ENCODE results near the gene SLC44A2. TPM values are rescaled to one million over a fixed set of nuclear protein-coding genes. Genes with fewer than 3 reads are reported as not detected.

The SLC44A2 gene
- total and polyA plus RNA-seq, 2 of the 13 experiments (the other 11 are each of a cell fraction or from before 2014, with no cell fraction given): 2.4 to 5.6 TPM

DNA sequence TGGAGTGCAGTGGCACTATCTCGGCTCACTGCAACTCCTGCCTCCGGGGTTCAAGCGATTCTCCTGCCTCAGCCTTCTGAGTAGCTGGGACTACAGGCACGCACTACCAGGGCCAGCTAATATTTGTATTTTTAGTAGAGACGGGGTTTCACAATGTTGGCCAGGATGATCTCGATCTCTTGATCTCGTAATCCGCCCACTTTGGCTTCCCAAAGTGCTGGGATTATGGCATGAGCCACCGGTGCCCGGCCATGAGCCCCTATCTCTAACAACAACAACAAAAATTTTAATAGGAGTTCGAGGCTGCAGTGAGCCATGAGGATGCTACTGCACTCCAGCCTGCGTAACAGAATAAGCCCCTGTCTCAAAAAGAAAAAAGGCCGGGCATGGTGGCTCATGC lies 43.3 kb upstream of the SLC44A2 start:
- POLR2A ChIA-PET: interaction anchor here (1.3 to 3.2 kb wide), 5 partner anchors 63 to 118 kb away, joined by 3 to 20 read pairs (median 6); no protein-coding TSS in a partner anchor
- no peaks in the 10 kb centered on the region for H3K9me3 ChIP-seq (ENCODE audit: low read length)
- no peak for FAIRE-seq
- no peak overlapping the region for H3K27ac ChIP-seq (ENCODE audit: extremely low read length, insufficient read depth, low read length)
- peaks cover 30% of the 10 kb centered on the region for H3K4me1 ChIP-seq (ENCODE audit: insufficient read depth, low read length)
- CTCF ChIA-PET (ENCODE audit: low intra/inter-chr PET ratio, low total read pairs): interaction anchor here (2.0 to 4.5 kb wide), 2 partner anchors 62 to 118 kb away, joined by 13 to 69 read pairs; no protein-coding TSS in a partner anchor
- in situ Hi-C loops (cut with HindIII; ENCODE audit: extremely low pct_ligation_motif_present, low pct_unique_long_range_greater_than_20kb) (loop anchor here (5.0 kb wide), 1 partner anchor 60 kb away; no protein-coding TSS in a partner anchor), intact Hi-C loops (cut with micrococcal nuclease; ENCODE audit: unreplicated experiment) (no loop called here)
- H3K36me3 ChIP-seq (replicated peaks in 1 of 2; ENCODE audit: control insufficient read depth in 1 of 2, insufficient read depth in 2 of 2, low read length in 2 of 2): no peaks in the 10 kb centered on the region
- no peaks in the 10 kb centered on the region for H4K20me1 ChIP-seq (ENCODE audit: insufficient read depth, low read length)
- no TSS peak for BruUV-seq (replicated peaks)
- no peak overlapping the region for H3K4me3 ChIP-seq (replicated peaks in 1 of 3; ENCODE audit: insufficient read depth in 1 of 3, low read depth in 2 of 3, low read length in 3 of 3)
- no peak for DNase-seq (ENCODE audit: low spot score)
- no peak overlapping the region for H3K9ac ChIP-seq (ENCODE audit: insufficient read depth, low read depth, low read length)
- H3K4me2 ChIP-seq (ENCODE audit: low read depth, low read length): no peak overlapping the region
- no peak for ATAC-seq
- no peak overlapping the region for H2AFZ ChIP-seq (ENCODE audit: low read length)
- no peaks in the 10 kb centered on the region for H3K79me2 ChIP-seq (ENCODE audit: insufficient read depth, low read length)
- peaks cover 3 to 18% of the 10 kb centered on the region in 2 experiments; a peak in 3 of 5 replicates for H3K27me3 ChIP-seq (ENCODE audit: control insufficient read depth in 1 of 2, insufficient read depth in 2 of 2, low read length in 2 of 2)
- 47% methylated on average over 13 of the region's 13 CpGs for WGBS (ENCODE audit: low lambda C conversion rate)
- TF ChIP-seq ZNF510 (CRISPR knock-in tag; IDR thresholded peaks at IDR 0.05; ENCODE audit: low read depth) (no peak), CC2D1A (CRISPR knock-in tag; IDR thresholded peaks at IDR 0.05) (no peak), FOXC1 (CRISPR knock-in tag; IDR thresholded peaks at IDR 0.05; ENCODE audit: borderline replicate concordance) (no peak), GLMP (CRISPR knock-in tag; IDR thresholded peaks at IDR 0.05; ENCODE audit: borderline replicate concordance) (no peak), KAT8 (CRISPR knock-in tag; IDR thresholded peaks at IDR 0.05) (no peak), SIN3B (IDR thresholded peaks at IDR 0.05; ENCODE audit: low read length) (no peak), CBX2 (IDR thresholded peaks at IDR 0.05; ENCODE audit: low read depth, low read length) (no peak), CBX2 (CRISPR knock-in tag; IDR thresholded peaks at IDR 0.05; ENCODE audit: low read depth) (no peak), NFIB (CRISPR knock-in tag; IDR thresholded peaks at IDR 0.05; ENCODE audit: borderline replicate concordance) (no peak), LBX2 (CRISPR knock-in tag; IDR thresholded peaks at IDR 0.05; ENCODE audit: borderline replicate concordance) (no peak), ZNF343 (CRISPR knock-in tag; IDR thresholded peaks at IDR 0.05) (no peak), SALL1 (CRISPR knock-in tag; IDR thresholded peaks at IDR 0.05) (no peak), SETDB1 (CRISPR knock-in tag; IDR thresholded peaks at IDR 0.05; ENCODE audit: borderline replicate concordance) (no peak)
- TF ChIP-seq, protein P1, sequence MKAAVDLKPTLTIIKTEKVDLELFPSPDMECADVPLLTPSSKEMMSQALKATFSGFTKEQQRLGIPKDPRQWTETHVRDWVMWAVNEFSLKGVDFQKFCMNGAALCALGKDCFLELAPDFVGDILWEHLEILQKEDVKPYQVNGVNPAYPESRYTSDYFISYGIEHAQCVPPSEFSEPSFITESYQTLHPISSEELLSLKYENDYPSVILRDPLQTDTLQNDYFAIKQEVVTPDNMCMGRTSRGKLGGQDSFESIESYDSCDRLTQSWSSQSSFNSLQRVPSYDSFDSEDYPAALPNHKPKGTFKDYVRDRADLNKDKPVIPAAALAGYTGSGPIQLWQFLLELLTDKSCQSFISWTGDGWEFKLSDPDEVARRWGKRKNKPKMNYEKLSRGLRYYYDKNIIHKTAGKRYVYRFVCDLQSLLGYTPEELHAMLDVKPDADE (CRISPR knock-in tag; IDR thresholded peaks at IDR 0.05): no peak
- TF ChIP-seq, protein P2, sequence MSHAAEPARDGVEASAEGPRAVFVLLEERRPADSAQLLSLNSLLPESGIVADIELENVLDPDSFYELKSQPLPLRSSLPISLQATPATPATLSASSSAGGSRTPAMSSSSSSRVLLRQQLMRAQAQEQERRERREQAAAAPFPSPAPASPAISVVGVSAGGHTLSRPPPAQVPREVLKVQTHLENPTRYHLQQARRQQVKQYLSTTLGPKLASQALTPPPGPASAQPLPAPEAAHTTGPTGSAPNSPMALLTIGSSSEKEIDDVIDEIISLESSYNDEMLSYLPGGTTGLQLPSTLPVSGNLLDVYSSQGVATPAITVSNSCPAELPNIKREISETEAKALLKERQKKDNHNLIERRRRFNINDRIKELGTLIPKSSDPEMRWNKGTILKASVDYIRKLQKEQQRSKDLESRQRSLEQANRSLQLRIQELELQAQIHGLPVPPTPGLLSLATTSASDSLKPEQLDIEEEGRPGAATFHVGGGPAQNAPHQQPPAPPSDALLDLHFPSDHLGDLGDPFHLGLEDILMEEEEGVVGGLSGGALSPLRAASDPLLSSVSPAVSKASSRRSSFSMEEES (CRISPR knock-in tag; IDR thresholded peaks at IDR 0.05): no peak
- TF ChIP-seq, protein P3, sequence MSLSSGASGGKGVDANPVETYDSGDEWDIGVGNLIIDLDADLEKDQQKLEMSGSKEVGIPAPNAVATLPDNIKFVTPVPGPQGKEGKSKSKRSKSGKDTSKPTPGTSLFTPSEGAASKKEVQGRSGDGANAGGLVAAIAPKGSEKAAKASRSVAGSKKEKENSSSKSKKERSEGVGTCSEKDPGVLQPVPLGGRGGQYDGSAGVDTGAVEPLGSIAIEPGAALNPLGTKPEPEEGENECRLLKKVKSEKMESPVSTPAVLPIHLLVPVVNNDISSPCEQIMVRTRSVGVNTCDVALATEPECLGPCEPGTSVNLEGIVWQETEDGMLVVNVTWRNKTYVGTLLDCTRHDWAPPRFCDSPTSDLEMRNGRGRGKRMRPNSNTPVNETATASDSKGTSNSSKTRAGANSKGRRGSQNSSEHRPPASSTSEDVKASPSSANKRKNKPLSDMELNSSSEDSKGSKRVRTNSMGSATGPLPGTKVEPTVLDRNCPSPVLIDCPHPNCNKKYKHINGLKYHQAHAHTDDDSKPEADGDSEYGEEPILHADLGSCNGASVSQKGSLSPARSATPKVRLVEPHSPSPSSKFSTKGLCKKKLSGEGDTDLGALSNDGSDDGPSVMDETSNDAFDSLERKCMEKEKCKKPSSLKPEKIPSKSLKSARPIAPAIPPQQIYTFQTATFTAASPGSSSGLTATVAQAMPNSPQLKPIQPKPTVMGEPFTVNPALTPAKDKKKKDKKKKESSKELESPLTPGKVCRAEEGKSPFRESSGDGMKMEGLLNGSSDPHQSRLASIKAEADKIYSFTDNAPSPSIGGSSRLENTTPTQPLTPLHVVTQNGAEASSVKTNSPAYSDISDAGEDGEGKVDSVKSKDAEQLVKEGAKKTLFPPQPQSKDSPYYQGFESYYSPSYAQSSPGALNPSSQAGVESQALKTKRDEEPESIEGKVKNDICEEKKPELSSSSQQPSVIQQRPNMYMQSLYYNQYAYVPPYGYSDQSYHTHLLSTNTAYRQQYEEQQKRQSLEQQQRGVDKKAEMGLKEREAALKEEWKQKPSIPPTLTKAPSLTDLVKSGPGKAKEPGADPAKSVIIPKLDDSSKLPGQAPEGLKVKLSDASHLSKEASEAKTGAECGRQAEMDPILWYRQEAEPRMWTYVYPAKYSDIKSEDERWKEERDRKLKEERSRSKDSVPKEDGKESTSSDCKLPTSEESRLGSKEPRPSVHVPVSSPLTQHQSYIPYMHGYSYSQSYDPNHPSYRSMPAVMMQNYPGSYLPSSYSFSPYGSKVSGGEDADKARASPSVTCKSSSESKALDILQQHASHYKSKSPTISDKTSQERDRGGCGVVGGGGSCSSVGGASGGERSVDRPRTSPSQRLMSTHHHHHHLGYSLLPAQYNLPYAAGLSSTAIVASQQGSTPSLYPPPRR (CRISPR knock-in tag; IDR thresholded peaks at IDR 0.05; ENCODE audit: borderline replicate concordance): no peak

Measured in HepG2 (cell line).